SKM-1 (cell line): Measurements from ENCODE around the gene CLEC16A.

Experiments
- DNase-seq: peaks from one replicate; lab custom pipeline; 2025; ENCODE audit not compliant: unreplicated experiment; lab: John Stamatoyannopoulos, UW

Gene CLEC16A

DNA sequence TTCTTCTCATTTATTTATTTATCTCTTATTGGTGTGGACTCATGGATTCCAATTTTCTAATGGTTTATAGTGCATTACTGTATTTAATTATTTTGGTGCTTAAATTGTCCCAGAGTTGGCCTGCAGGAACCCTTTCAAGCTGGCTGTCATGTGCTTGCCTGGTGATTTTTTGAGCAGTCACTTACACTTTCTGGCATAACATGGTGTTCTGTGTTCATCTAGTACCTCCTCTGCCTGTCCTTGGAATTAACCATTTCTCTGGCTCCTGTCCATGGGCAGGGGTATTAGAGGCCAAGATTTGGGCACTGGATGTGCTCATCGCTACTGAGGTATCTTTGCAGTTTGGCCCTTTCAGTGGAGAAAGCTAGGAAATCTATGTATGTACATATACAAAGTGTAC is 67.0 kb downstream of the CLEC16A start:
- DNase-seq = no peak

GRCh38 chr16:11012841-11013240 is 68.5 kb downstream of the CLEC16A start:
- DNase-seq = no peak

- no peak for DNase-seq
Measured at GRCh38 chr16:11014136-11014535, 69.8 kb downstream of the CLEC16A start.

- DNase-seq = no peak
Measured at GRCh38 chr16:11015076-11015475, 70.7 kb downstream of the CLEC16A start.

DNA sequence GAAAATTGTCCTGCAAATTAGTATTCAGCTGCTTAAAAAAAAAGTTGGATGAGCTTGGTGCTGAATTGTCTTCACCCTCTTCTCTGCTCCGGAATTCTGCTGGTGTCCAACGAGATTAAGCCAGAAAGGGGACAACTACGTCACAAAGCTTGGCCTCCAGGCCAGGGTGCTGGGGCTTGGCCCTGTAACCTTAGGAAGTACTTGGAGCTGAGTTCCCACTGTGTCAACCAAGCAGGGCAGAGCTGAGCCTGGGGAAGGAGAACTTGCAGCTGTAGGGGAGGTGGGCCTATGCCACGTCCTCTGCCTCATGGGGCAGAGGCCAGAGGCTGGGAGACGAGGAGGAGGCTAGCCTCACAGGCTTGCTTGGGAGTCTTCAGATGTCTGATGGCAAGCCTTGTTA is 71.2 kb downstream of the CLEC16A start:
- no peak for DNase-seq

DNA sequence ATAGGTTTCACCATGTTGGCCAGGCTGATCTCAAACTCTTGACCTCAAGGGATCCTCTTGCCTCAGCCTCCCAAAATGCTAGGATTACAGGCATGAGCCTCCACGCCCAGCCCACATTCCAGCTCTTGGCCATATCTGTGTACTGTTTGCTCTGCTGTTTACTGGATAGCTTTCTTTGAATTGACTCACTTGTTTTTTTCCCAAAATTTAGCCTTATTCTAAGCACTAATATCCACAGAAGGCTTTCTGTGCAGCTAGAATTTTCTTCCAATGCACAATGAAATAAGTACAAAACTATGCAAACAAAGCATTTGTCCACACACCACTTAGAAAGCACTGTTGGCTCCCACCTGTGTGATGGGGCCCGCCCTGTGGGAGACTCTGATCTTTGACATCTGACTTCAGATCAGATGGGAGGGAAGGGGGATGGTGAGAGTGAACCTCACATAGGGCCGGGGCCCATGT is 72.2 kb downstream of the CLEC16A start:
- DNase-seq = no peak

DNA sequence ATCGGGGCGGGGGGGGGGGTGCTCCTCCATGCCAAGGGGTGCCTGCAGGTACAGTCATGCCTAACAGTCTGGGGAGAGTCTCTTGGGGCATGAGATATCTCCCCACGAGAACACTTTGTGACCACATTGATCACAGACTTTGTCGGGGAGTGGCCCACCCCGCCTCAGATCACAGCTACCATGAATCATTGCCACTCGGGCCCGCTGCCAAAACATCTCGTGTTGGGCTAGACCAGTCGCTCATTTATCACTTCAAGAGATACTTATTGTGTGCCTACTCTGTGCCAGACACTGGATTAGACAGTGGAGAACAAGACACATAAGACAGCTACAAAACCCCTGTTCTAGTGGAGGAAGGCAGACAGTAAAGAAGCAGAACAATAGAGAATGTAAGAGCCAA is 72.6 kb downstream of the CLEC16A start:
- no peak for DNase-seq

DNA sequence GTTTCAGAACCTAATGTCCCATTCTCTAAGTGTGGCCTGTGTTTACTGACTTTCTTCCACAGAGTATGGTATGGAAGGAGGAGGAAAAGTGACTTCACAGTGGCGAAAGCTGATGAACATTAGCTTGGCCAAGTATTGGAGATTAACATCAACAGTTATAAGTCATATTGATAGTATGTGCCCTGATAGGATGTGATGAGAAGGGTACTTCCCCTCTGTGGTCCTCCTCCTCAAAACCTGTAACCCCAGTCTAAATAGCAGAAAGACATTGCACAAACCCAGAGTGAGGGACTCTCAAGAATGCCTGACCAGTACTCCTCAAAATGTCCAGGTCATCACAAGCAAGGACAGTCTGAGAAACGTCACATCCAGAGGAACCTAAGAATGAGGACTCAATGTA is 73.1 kb downstream of the CLEC16A start:
- no peak for DNase-seq

GRCh38 chr16:11020388-11020787 is 76.0 kb downstream of the CLEC16A start:
- no peak for DNase-seq

- DNase-seq = no peak
Measured at GRCh38 chr16:11020792-11021551, 76.6 kb downstream of the CLEC16A start.

DNA sequence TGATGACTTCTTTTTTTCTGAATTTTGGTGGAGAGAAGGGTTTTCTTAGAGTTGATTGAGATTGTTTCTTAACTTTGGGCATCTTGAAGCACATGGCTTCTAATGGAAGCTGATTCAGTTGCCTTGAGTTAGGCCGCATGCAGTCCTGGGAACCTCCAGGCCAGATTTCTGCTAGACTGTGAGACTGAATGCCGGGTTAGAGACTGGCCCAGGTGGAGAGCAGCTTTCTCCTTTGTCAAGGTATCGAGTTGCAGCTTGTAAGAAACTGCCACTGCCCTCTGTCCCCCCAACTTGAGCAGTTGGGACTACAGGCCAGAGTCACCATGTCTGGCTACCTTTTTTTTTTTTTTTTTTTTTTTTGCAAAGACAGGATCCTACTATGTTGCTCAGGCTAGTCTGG is 77.6 kb downstream of the CLEC16A start:
- DNase-seq = no peak

DNA sequence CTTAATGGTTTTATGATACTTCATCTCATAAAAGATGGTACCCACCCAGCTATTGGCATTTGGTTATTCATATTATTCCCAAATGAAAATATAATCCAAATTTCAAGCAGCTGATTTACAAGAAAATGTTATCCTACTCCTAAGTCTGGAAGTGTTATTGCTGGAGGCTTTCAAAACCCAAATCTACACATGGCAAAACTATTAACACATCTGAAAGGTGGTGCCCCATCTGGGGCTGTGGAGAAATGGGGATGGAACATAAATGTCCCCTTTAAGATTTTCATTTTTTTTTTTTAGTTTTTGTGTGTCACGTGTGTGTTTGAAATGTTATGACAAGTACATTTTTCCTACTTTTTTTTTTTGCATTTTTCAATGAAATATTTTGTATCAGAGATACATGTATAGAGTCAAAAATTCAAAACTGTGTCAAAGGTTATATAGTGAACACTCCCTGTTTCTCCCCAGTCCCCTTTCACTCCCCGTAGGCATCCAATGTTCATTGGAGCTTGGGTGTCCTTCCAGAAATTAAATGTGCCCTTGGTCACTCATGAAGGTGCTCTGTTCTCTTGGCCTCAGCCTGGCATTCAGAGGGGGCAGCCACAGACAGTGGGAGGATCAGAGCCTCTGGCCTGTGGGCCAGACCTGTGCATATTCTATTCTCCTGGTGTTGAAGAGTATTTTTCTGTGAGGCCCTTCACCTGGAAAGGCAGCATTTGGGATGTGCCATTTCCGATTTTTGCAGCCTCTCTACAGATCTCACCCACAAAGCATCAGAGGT is 79.1 kb downstream of the CLEC16A start:
- DNase-seq = no peak

- no peak for DNase-seq
Measured at GRCh38 chr16:11024333-11025053, 80.1 kb downstream of the CLEC16A start.

- no peak for DNase-seq
Measured at GRCh38 chr16:11025120-11025531, 80.8 kb downstream of the CLEC16A start.

DNA sequence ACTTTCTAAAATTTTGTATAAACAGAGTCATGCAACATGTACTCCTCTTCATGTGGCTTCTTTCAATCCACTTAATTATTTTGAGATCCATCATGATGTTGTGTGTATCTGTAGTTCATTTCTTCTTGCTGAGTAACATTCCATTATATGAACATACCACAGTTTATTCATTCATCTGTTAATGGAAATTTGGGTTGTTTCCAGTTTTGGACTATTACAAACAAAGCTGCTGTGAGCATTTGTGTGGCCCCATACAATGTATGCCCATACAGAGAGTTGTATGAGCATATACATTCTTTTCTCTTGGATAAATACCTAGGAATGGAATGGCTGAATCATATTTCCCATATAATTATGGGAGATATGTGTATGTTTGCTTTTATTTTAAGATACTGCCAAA is 85.6 kb downstream of the CLEC16A start:
- DNase-seq = no peak

- DNase-seq = no peak
Measured at GRCh38 chr16:11030990-11031510, 86.7 kb downstream of the CLEC16A start.

GRCh38 chr16:11032000-11032921 is 87.9 kb downstream of the CLEC16A start:
- DNase-seq = no peak

DNA sequence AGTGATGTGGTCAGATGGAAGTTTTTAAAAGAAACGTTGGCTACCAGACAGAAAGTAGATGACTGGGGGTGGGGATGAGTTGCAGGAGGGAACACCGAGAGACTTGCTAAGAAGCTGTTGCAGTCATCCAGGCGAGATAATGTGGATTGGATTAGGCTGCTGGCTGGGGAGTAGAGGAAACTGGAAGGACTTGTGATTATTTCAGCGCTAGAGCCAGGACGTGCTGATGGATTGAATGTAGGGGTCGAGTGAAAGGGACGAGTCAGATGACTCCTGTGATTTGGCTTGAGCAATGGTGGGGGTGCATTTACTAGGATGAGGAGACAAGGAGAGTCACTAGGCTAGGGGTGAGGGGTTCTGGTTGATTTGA is 88.5 kb downstream of the CLEC16A start:
- DNase-seq = no peak

- no peak for DNase-seq
Measured at GRCh38 chr16:11033629-11034420, 89.5 kb downstream of the CLEC16A start.

GRCh38 chr16:11034481-11034931 is 90.1 kb downstream of the CLEC16A start:
- DNase-seq = no peak
